Activated naive CD4-positive, alpha-beta T cell treated with anti-CD3 and anti-CD28 coated beads, Interleukin-2, amount 50 U/mL, for 72 hours (primary cell): Measurements from ENCODE around the gene L3MBTL1. TPM values are rescaled to one million over a fixed set of nuclear protein-coding genes. Genes with fewer than 3 reads are reported as not detected.
A peak's percentile ranks its signal among the peaks of the same experiment; 100 is the strongest.
"Not testable (repeated sequence)": the region's sequence is repeated elsewhere in the genome, so short reads cannot be mapped to it uniquely, and the experiment has no call there.

Experiments used
- ATAC-seq, 2 donors: fragments of 150-1000 bp; cut with Tn5 transposase; 2 replicates each; pipeline ENCODE4 v1.10.0; 2021; ENCODE audit warnings: mild to moderate bottlenecking in 2 of 2, moderate library complexity in 2 of 2
- DNase-seq, 2 donors: peaks; one replicate each; pipeline ENCODE4 v3.0.0; 2021 to 2022; ENCODE audit warnings: low spot score in 2 of 2
- H3K27ac Mint-ChIP-seq, 2 donors: one replicate each; pipeline ENCODE4 v1.8.0; 2022; ENCODE audit warnings: mild to moderate bottlenecking in 2 of 2, mixed read lengths in 2 of 2
- H3K36me3 Mint-ChIP-seq, 2 donors: one replicate each; pipeline ENCODE4 v1.8.0; 2022; ENCODE audit warnings: mixed read lengths in 2 of 2
- H3K9me3 Mint-ChIP-seq, 2 donors: one replicate each; pipeline ENCODE4 v1.8.0; 2022; ENCODE audit warnings: mixed read lengths in 2 of 2
- total RNA-seq, 2 donors: library from RNA; stranded (reverse); gene quantifications; one replicate each; pipeline ENCODE4 v1.2.3, GENCODE V29; 2022

Gene L3MBTL1
- total RNA-seq, 2 donors from 2014 or later = 9.1 to 15.3 TPM

DNA sequence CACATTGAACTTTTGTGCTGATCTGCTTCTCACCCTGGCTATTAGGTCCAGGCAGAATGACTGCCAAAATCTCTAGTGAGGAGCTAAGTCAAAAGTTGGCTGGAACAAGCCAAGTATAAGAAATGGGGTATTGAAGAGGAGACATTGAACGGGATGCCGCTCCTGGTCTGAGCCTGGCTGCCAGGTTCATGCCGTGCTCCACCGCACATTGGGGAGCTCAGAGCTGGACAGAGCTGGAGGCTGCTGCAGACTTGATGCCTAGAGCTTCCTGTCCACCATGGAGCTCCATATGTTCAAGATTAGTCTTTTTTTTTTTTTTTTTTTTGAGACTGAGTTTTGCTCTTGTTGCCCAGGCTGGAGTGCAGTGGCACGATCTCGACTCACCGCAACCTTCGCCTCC lies 79.1 kb downstream of the L3MBTL1 start:
- no peak for DNase-seq
- H3K27ac Mint-ChIP-seq = no peak overlapping the region
- no peak for ATAC-seq
- peaks cover 0 to 6% of the 10 kb centered on the region in 2 donors for H3K36me3 Mint-ChIP-seq
- H3K9me3 Mint-ChIP-seq = no peaks in the 10 kb centered on the region

GRCh38 chr20:43588526-43588925 lies 81.0 kb downstream of the L3MBTL1 start:
- not testable (repeated sequence) for H3K9me3 Mint-ChIP-seq, H3K36me3 Mint-ChIP-seq, DNase-seq, H3K27ac Mint-ChIP-seq, ATAC-seq

DNA sequence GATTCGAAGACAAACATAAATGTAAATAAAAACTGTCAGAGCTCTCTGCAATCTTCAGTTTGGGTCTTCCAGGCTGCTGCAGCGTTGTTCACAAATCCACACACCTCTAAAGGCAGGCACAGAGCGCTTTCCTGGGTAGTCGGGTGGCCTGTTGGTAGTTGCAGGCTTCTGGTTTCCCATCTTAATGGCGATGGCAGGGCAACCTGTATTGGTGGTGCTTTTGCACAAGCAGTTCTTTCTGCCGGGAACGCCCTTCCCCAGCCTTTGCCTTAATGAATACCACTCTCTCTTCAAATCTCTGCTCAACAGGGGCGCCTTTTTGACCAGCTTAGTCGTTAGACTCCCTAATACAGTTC lies 82.5 kb downstream of the L3MBTL1 start:
- Mint-ChIP-seq H3K36me3 (peaks cover 0 to 6% of the 10 kb centered on the region in 2 donors), H3K9me3 (no peaks in the 10 kb centered on the region), H3K27ac (peak overlapping the region; percentile 95 to 96)
- DNase-seq (no peak), ATAC-seq (peak in 1 of 2 donors; percentile 3)

GRCh38 chr20:43590392-43591303 lies 83.2 kb downstream of the L3MBTL1 start, which contains the start of gene IFT52:
TSS of gene IFT52 (plus strand) at chr20:43590937. CDS start at chr20:43594699, 3,762 bp downstream.
- no peaks in the 10 kb centered on the region for H3K9me3 Mint-ChIP-seq
- peaks cover 0 to 6% of the 10 kb centered on the region in 2 donors for H3K36me3 Mint-ChIP-seq
- peak; percentile 84 to 91 for DNase-seq
- H3K27ac Mint-ChIP-seq = peak within 1 kb of the TSS; percentile 95 to 96
- peak; percentile 99 for ATAC-seq

Other genes starting within 250 kb of the L3MBTL1 start
- gene SRSF6, start 49.8 kb upstream of the L3MBTL1 start, total RNA-seq = 100 to 1,000 TPM; 105 to 159 TPM
- gene SGK2, start 51.3 kb downstream of the L3MBTL1 start, total RNA-seq = under 1 TPM; 0.59 to 0.82 TPM
- 10 to 100 TPM; 15.4 to 15.5 TPM for gene IFT52, start 83.2 kb downstream of the L3MBTL1 start, total RNA-seq
- gene MYBL2, start 159.4 kb downstream of the L3MBTL1 start, total RNA-seq = 100 to 1,000 TPM in 1 of 2 donors, 10 to 100 TPM in 1; 82.6 to 140 TPM
- gene GTSF1L, start 219.3 kb downstream of the L3MBTL1 start, total RNA-seq = under 1 TPM in 1 of 2 donors, not detected in 1; 0.39 TPM